COLO668 (cell line): ENCODE data around the gene DCUN1D2.
"Not testable (repeated sequence)": the region's sequence is repeated elsewhere in the genome, so short reads cannot be mapped to it uniquely, and the experiment has no call there.

ENCODE experiments used
- DNase-seq: peaks from one replicate; lab custom pipeline; 2025; ENCODE audit not compliant: unreplicated experiment; lab: John Stamatoyannopoulos, UW

The DCUN1D2 gene

DNA sequence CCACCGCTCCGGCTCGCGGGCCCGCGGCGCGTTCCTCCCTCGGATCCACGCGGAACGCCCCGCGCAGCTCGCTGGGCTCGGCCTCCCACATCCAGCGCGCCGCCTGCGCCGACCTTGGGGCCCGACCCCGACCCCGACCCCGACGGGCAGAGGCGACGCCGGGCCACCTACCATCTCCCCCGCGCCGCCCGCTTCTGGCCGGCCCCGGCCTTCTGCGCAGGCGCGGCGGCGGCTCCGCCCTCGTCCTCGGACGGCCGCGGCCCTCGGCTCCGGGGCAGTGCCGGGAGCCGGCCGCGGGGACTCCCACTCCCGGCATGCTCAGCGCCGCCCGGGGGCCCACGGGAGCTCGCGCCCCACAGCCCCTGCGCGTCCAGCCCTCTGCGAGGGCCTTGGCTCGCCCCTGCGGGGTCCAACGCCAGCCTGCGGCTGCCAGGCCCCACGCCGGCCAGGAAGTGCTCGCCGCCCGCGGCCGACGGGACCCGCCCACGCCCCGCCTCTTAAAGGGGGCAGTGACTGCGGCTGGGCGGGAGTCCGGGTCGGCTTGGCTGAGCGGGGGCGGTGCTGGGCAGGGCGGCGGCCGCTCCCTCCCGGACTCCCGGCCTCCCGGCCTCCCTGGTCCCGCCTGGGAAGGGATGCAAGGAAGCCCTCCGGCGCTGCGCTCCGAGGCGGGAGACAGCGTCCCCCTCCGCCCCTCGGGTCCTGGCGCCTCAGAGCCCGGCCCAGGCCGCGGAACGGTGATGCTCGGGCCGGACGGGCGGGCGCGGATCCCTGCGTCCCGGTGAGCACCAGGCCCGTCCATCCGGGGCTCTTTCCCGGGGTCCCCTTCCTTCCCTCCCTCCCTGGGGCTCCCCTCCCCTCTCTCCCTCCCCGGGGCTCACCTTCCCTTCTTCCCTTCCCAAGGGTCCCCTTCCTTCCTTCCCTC, at the start of gene DCUN1D2:
DCUN1D2 (minus strand) TSS at position 216 of the 922 bp plus-strand sequence; CDS start at position 174, 42 bp downstream.
- peak; percentile 99 for DNase-seq

DNA sequence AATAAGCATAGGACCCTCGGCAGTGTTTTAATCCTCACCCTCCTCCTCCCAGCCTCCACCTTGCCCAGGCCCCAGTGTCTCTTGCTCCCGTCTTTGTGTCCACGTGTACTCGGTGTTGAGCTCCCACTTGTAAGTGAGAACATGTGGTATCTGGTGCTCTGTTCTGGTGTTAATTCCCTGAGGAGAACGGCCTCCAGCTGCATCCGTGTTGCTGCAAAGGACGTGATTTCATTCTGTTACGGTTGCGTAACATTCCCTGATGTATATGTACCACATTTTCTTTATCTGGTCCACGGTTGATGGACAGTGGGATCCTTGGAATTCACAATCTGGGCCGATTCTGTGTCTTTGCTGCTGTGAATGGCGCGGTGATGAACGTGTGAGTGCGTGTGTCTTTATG, 49.3 kb upstream of the DCUN1D2 start:
- DNase-seq, result no peak

DNA sequence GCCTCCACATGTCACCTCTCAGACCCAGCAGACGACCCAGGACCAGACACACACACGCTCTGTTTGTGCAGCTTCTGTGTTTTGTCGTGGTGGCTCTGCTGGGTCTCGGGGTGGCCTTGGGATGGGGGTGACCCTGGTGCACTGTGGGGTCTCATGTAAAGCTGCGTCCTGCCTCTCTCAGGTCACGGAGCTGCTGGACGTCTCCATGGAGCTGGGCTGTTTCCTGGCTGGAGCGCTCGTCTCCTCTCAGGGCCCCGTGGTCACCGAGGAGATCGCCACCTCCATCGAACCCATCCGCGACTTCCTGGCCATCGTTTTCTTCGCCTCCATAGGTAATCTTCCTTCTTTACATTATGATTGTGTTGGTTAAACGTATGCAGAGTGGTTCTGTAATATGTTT, 48.7 kb upstream of the DCUN1D2 start:
- no peak for DNase-seq

DNA sequence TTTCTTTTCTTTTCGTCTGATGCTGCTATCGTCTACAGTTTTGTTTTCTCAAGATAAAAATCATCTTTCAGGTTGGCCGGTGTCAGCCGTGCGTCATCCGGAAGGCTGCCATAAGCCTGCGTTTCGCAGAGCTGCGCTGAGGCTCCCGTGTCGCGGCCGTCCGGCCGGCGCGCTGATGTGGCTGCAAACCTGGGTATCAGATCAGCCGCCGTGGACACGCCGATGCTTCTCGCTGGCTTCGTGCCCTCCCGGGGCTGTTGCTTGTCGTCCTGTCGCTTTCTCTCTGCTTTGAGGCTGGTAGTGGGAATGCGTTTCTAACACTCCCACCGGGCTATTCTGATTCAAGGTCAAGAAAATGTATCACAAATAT, 48.2 kb upstream of the DCUN1D2 start:
- no peak for DNase-seq

DNA sequence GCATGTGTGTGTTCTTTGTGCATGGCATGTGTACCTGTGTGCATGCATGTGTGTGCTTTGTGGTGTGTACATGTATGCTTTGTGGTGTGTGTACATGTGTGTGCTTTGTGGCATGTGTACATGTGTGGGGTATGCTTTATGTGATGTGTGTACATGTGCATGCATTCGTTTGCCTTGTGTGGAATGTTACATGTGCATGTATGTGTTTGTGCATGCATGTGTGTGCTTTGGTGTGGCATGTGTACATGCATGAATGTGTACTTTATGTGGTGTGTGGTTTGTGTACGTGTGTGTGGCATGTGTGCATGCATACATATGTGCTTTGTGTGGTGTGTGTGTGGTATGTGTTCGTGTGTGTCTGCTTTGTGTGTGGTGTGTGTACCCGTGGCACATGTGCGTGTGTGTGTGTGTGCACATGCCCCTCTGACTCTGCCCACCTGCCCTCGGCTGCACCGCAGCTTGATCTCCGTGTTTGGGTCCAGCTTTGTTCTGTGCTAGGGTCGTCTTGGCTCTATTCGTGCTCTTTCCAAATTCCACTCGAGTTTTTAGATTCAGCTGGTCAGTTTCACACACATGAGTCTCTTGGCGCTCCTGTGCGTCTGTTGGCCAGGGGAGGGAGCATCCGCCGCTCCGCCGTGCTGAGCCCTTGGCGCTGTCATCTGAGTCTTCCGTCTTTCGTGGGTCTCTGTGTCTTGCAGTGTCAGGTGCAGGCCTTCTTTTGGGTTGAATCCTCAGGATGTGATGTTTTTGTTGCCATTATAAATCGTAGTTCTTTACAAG, 47.6 kb upstream of the DCUN1D2 start:
- DNase-seq, result no peak

DNA sequence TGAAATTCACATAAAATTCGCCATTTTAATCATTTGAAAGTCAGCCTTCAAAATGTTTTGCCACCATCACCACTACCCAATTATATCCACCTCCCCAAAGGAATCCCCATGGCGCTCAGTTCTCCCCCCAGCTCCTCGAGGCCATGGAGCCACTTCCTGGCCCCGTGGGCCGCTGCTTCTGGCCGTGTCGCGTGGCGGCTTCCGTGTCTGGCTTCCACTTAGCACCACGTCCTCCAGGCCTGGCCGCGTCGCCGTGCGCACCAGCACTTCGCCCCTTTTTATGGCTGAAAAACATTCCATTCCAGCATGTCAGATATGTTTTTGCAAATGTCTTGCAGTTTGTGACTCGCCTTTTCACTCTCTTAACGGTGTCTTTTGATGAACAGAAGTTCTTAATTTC, 46.7 kb upstream of the DCUN1D2 start:
- DNase-seq, result no peak

DNA sequence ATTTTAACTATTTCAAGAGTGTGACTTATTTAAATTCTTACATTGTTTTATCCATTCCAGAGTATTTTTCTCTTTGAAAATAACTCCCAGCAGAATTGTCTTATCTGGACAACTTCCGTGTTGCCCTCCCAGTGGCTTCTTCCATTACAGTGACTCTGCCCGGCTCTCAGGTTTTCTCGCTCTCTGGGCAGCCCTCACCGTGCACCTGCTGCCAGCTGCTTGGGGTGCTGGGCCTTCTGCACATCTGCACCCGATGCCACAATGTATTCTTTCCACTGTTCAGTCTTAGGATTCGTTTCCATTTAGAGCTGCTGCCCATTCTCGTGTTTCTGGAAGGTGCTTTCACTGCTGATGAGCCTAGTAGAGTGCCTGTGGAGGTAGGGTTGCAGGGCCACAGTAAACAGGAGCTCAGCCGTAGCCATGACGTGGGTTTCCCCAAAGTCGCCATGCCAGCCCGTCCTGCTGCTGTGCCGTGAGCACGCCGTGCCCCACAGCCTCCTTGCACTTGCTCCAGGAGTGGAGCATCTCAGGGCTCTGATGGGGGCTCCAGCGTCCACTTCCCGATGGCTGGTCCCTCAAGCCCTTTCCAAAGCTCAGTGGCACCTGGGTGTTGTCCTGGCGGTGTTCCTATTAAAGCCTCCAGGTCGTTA, 46.1 kb upstream of the DCUN1D2 start:
- DNase-seq, result peak; percentile 92

DNA sequence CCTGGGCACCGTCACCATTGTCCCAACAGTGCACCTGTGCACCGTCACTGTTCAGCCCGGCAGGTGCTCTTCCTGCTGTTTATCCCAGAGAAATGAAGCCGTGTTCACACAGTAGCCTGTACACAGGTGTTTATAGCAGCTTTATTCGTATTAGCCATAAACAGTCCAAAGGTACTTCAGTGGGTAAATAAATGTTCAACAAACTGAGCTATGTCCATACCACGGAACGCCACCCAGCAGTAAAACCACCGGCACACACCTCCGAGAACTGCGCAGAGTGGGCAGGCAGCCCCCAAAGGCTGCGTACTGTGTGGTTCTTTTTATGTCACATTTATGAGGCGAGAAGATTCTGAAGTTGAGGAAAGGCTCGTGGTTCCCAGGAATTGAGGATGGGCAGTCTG, 44.9 kb upstream of the DCUN1D2 start:
- DNase-seq, result peak; percentile 93

DNA sequence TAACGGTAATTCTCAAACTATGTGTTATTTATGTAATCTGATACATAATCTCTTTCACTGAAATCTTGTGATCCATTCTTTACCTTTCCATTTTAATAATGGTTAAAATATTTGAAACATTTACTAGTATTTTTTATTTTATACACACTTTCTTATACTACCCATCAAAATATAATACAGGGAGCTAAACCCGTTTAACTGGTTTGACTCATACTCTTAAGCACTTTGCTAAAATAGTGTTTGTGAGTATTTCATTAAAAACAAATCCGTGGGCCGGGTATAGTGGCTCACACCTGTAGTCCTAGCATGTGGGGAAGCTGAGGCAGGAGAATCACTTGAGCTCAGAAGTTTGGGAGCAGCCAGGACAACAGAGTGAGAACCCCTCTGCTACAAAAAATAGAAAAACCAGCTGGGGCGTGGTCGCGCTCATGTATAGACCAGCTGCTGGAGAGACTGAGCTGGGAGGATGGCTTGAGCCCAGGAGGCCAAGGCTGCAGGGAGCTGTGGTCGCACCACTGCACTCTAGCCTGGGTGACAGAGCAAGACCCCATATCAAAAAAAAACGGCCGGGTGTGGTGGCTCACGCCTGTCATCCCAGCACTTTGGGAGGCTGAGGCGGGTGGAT, 43.8 kb upstream of the DCUN1D2 start:
- DNase-seq, result no peak

DNA sequence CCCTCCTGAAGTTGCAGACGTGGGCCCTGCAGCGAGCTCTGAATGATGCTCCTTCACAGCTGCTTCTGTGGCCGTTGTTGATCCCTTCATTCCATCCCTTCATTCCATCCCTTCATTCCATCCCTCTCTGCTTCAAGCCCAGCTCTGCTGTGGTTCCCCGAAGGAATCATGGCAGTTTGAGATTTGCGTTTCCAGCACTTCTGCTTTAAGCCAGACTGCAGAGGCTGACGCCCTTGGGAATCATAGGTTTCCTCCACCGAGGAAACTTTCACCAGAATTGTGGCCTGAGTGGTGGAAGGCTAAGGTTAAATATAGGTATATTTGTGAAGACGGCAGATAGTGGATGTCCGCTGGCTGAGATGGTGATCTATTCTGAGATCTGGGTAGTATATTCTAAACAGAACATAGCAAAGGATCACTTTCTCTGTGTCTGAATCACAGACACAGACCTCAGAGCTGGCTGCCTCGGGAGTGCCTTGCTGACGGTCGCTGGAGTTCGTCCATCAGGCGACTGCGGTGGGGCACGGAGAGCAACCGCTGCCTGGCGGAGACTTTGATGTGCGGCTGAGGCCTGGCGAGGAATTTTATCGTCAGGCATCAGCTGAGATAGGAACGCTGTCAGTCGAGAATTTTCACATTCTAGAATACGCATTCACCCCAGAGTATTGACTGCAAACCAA, 42.8 kb upstream of the DCUN1D2 start:
- DNase-seq, result no peak

DNA sequence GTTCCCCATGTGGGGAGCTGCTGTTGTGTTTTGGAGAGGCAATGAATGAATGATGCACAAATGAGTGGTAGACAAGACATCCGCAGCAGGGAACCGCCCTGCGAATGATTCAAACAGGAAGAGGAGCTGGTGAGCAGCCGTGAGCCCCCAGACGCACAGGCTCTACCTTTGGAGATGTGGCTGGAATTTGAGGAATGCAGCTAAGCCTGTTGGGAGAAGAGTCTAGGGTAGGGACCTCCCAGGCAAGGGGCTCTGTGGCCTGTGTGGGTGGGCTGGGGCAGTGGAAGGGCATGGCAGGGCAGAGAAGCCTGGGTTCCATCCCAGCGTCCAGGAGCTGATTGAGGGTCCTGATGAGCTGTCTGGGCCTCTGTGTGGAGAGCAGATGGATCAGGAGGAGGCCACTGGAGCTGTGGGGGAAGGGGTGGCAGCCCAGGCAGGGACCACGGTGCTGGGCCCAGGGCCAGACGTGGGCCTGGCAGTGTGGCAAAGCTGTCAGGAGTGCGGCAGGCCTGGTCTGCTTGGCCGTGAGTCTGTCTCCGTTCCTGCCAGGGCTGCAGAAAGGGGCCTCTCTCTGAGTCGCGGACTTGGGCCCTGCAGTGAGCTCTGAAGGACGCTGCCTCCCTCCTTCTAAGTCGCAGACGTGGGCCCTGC, 41.8 kb upstream of the DCUN1D2 start:
- no peak for DNase-seq

DNA sequence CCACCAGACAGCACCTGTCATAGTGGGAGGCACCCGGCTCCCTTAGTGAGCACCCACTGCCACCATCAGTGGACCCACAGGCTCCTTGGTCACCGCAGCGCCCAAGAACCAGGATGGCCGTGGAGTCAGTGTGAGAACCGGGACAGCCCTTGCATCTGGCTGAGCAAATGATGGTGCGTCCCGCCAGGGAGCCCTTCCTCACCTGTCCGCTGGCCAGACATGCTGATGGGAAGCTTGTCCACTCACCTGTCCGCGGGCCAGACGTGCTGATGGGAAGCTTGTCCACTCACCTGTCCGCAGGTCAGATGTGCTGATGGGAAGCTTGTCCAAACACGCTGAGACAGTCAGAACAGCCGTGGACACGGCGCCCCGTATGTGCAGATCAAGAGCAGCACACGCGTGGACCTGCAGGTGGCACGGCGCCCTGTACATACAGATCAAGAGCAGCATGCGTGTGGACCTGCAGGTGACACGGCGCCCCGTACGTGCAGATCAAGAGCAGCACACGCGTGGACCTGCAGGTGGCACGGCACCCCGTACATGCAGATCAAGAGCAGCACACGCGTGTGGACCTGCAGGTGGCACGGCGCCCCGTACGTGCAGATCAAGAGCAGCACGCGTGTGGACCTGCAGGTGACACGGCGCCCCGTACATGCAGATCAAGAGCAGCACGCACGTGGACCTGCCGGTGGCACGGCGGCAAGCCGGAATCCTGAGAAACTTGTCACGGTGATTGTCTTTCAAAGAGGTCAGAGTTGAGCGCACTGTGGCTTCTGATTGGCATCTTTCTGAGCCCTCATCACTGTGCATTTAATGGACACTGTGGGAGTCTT, 40.7 kb upstream of the DCUN1D2 start:
- no peak for DNase-seq

DNA sequence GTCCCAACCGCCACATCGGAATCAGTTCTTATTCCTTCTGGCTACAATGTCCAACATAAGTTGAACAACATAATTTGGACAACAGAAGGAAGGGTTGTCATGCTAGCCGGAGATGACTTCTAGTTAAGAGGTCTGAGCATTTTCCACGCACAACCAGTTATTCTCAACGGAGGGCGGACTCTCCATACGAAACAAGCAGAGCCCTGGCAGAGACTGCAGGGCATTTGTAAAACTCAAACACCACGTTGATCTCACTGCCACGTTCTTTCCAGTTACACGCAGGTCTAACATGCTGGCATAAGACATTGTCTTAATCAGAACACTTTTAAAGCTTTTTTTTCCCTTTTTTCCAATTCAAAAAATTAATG, 38.3 kb upstream of the DCUN1D2 start:
- no peak for DNase-seq

DNA sequence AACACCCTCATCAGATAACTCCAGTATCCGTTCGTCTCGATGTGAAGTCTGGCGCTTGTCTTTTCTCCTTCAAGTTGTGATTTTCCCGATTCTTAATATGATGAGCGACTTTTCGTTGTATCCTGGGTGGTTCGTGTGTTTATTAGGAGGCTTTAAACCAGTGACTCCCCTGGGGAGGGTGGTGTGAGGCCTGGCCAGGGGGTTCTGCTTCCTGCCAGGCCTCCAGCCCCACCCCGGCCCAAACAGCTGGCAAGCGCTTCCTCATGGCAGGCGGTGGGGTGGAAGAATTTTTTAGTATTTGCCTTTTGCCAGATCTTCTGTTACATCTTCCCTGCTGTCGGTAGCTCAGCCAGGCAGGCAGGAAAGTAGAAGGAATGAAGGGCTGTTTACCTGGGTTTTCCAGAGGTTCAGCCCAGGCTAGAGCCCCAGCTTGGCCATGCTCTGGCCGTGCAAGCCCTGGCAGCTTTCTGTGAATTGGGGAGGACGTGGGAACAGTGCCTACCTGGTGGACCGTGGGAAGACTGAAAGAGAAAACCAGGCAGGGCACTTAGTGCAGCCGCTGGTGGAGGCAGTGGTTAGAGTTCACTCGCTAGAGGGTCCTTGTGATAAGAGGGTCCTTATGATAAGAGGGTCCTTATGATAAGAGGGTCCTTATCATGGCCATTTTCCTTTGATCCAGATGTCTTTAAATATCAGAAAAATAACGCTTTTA, 37.7 kb upstream of the DCUN1D2 start:
- DNase-seq, result peak; percentile 38

DNA sequence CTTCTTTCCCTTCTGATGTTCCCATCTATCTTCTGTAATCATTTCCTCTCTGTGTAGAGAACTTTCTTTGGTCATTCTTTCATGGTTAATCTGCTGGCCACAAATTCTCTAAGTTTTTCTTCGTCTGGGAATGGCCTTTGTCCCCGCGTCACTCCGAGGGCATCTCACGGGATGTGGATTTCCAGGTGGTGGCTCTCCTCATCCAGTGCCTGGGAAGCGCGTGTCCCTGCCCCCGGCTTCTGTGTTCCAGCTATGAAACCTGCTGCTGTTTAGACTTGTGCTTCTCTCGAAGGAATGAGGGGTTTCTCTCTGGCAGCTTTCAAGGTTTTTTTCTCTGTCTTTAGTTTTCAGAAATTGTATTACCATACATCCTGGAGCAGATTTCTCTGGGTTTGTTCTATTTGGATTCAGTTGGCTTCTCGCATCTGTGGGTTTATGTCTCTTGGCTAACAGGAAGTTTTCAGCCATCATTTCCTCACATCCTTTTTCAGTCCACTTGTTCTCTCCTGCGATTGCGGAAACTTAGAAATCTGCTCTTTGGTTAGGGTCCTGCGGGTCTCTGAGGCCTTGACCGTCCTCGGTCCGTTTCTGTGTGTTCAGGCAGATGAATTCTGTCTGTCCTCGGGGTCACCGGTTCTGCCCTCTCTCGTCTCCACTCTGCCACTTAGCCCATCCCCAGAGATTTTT, 36.9 kb upstream of the DCUN1D2 start:
- DNase-seq, result peak; percentile 87

DNA sequence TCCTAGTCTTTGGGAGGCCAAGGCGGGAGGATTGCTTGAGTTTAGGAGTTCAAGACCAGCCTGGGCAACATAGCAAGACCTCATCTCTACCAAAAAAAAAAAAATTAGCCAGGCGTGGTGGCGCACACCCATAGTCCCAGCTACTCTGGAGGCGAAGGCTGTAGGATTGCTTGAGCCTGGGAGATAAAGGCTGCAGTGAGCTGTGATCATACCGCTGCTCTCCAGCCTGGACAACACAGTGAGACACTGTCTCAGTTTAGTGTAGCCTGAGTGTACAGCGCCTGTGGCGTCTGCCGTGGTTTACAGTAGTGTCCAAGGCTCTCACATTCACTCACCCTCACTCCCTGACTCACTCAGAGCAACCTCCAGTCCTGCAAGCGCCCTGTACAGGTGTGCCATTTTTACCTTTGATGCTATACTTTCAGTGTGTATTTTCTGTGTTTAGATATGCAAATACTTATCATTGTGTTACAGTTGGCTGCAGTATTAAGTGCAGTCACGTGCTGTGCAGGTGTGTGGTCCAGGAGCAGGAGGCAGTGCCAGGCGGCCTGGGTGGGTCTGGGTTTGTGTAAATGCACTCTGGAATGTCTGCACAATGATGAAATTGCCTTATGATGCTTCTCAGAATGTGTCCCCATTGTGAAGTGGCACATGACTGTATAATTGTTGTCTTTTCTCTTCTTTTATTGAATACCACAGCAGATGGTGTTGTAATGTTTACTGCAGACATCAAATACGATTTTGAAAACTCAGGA, 36.1 kb upstream of the DCUN1D2 start:
- DNase-seq, result peak; percentile 98

DNA sequence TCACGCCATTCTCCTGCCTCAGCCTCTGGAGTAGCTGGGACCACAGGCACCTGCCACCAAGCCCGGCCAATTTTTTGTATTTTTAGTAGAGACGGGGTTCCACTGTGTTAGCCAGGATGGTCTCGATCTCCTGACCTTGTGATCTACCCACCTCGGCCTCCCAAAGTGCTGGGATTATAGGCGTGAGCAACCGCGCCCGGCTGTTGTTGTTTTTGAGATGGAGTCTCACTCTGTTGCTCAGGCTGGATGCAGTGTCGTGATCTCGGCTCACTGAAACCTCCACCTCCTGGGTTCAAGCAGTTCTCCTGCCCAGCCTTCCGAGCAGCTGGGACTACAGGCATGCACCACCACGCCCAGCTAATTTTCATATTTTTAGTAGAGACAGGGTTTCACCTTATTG, 31.9 kb upstream of the DCUN1D2 start:
- DNase-seq, result not testable (repeated sequence)
